ENCODE results near the gene PSMD7. TPM values are rescaled to one million over a fixed set of nuclear protein-coding genes. Genes with fewer than 3 reads are reported as not detected.

PSMD7 gene
- 100 to 1,000 TPM; 103 to 119 TPM for total RNA-seq

- ATAC-seq (peak; percentile 93), DNase-seq (peak; percentile 93)
- peak within 1 kb of the TSS; percentile 90 for H3K4me3 Mint-ChIP-seq
- H3K36me3 Mint-ChIP-seq (ENCODE audit: low read depth) = peaks cover 46% of the 10 kb centered on the region
- H3K9me3 Mint-ChIP-seq = peaks cover 5% of the 10 kb centered on the region
- H3K27ac Mint-ChIP-seq = peak within 1 kb of the TSS; percentile 94
- H3K27me3 Mint-ChIP-seq = no peaks in the 10 kb centered on the region
- peaks cover 33% of the 10 kb centered on the region for H3K4me1 Mint-ChIP-seq (ENCODE audit: low read depth)
- intact Hi-C loops (cut with micrococcal nuclease) = no loop called here
- POLR2A ChIA-PET = interaction anchor here (0.6 to 2.0 kb wide), 6 partner anchors 8 to 1816 kb away, joined by 3 to 14 read pairs (median 3); partner anchors contain the start of gene MLKL
- CTCF ChIA-PET = interaction anchor here (2.3 to 3.3 kb wide), 2 partner anchors 10 to 13 kb away, joined by 10 to 21 read pairs; no protein-coding TSS in a partner anchor
- no peak for TF ChIP-seq CTCF (IDR thresholded peaks at IDR 0.05)
Observed at GRCh38 chr16:74296432-74297144, at the start of gene PSMD7. Gene PSMD7 (plus strand): TSS chr16:74296814. CDS start chr16:74296915, 101 bp downstream.

GRCh38 chr16:74249254-74249653, 47.4 kb upstream of the PSMD7 start:
- DNase-seq (no peak), ATAC-seq (no peak)
- ChIA-PET POLR2A (interaction anchor here (0.6 kb wide), 1 partner anchor 25 kb away, joined by 3 read pairs; no protein-coding TSS in a partner anchor), CTCF (interaction anchor here (1.5 kb wide), 1 partner anchor 25 kb away, joined by 5 read pairs; no protein-coding TSS in a partner anchor)
- no peaks in the 10 kb centered on the region for H3K36me3 Mint-ChIP-seq (ENCODE audit: low read depth)
- no peak for TF ChIP-seq CTCF (IDR thresholded peaks at IDR 0.05)
- intact Hi-C loops (cut with micrococcal nuclease) = no loop called here
- H3K27ac Mint-ChIP-seq = no peak overlapping the region
- no peak overlapping the region for H3K4me3 Mint-ChIP-seq
- H3K4me1 Mint-ChIP-seq (ENCODE audit: low read depth) = no peaks in the 10 kb centered on the region
- H3K27me3 Mint-ChIP-seq = peaks cover 6% of the 10 kb centered on the region
- H3K9me3 Mint-ChIP-seq = no peaks in the 10 kb centered on the region

- ATAC-seq (no peak), DNase-seq (no peak)
- Mint-ChIP-seq H3K27me3 (peaks cover 6% of the 10 kb centered on the region), H3K4me3 (no peak overlapping the region), H3K36me3 (ENCODE audit: low read depth) (no peaks in the 10 kb centered on the region), H3K4me1 (ENCODE audit: low read depth) (no peaks in the 10 kb centered on the region), H3K27ac (no peak overlapping the region), H3K9me3 (no peaks in the 10 kb centered on the region)
- intact Hi-C loops (cut with micrococcal nuclease) = no loop called here
- CTCF ChIA-PET = interaction anchor here (1.5 kb wide), 1 partner anchor 25 kb away, joined by 5 read pairs; no protein-coding TSS in a partner anchor
- POLR2A ChIA-PET = no interaction called here
- no peak for TF ChIP-seq CTCF (IDR thresholded peaks at IDR 0.05)
Observed at GRCh38 chr16:74249846-74250245, 46.8 kb upstream of the PSMD7 start.

GRCh38 chr16:74252329-74252728, 44.3 kb upstream of the PSMD7 start:
- H3K4me1 Mint-ChIP-seq (ENCODE audit: low read depth) = no peaks in the 10 kb centered on the region
- H3K27me3 Mint-ChIP-seq = peaks cover 6% of the 10 kb centered on the region
- ATAC-seq (no peak), DNase-seq (no peak)
- intact Hi-C loops (cut with micrococcal nuclease) = no loop called here
- ChIA-PET POLR2A (no interaction called here), CTCF (interaction anchor here (1.3 kb wide), 1 partner anchor 20 kb away, joined by 3 read pairs; no protein-coding TSS in a partner anchor)
- no peaks in the 10 kb centered on the region for H3K9me3 Mint-ChIP-seq
- no peaks in the 10 kb centered on the region for H3K36me3 Mint-ChIP-seq (ENCODE audit: low read depth)
- no peak overlapping the region for H3K27ac Mint-ChIP-seq
- H3K4me3 Mint-ChIP-seq = no peak overlapping the region
- TF ChIP-seq CTCF (IDR thresholded peaks at IDR 0.05) = no peak
